Loucy (cell line): Measurements from ENCODE around the gene TPSB2.
"Not testable (repeated sequence)": the region's sequence is repeated elsewhere in the genome, so short reads cannot be mapped to it uniquely, and the experiment has no call there.

Source experiments
- CTCF ChIP-seq: fragments of 200-600 bp; sonication (generic); conservative IDR thresholded peaks from 2 replicates; pipeline ENCODE4 v1.5.1; 2014; ENCODE audit warnings: mild to moderate bottlenecking, antibody characterized with exemption, low read length
- EZH2phosphoT487 ChIP-seq: fragments of 200-600 bp; IDR thresholded peaks from 2 replicates; pipeline ENCODE4 v1.6.1; 2018; ENCODE audit warnings: antibody characterized with exemption, mild to moderate bottlenecking, moderate library complexity, borderline replicate concordance

- TF ChIP-seq EZH2phosphoT487, CTCF: not testable (repeated sequence)
These were observed 6.7 kb upstream of the TPSB2 start for GRCh38 chr16:1236659-1237058.
